ENCODE results near the gene HAND1. TPM values are rescaled to one million over a fixed set of nuclear protein-coding genes. Genes with fewer than 3 reads are reported as not detected.

Gene HAND1
- total RNA-seq, 2 donors from 2014 or later, result not detected

DNA sequence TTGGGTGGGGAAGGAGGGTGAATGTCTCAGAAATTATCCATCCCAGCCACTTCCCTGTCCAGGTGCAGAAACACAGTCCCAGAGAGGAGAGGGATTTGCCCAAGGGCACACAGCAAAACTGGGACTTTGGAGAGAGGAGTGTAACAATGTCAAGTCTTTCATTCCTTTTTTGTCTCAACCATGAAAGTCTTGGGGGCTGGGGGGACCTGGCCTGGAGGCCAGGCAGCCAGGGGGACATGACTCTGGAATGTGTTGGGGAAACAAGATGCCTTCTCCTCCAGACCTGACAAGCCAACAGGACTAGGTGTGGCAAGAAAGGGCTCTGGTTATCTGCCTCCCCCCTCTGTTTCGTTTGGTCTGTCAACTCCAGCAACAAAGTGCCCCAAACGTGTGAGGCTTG is 13.9 kb upstream of the HAND1 start:
- ATAC-seq (replicated peaks), result no peak
- H3K4me3 Mint-ChIP-seq, result no peak overlapping the region
- no peaks in the 10 kb centered on the region for H3K9me3 Mint-ChIP-seq
- no peaks in the 10 kb centered on the region for H3K4me1 Mint-ChIP-seq
- H3K27me3 Mint-ChIP-seq, result peaks cover 49% of the 10 kb centered on the region
- no peak overlapping the region for H3K27ac Mint-ChIP-seq
- H3K36me3 Mint-ChIP-seq (ENCODE audit: low read depth), result no peaks in the 10 kb centered on the region

DNA sequence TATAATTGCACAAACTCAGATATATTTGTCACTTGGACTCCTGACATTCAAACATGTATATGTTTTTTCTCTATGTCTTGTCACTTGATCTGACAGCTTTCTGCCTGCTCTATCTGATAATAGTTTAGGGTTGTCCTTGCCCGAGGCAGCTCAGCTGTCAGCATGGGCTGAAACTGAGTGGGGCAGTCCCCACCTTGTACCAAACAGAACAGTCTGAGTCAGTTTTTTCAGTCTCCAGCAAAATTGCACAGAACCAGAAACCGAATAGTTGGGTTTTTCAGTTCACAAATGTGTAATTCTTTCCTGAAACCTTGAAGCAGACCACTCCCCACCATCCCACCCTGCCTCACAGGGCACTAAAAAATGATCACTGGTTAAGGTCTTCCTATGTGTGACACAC is 9.5 kb upstream of the HAND1 start:
- no peaks in the 10 kb centered on the region for H3K4me1 Mint-ChIP-seq
- H3K27ac Mint-ChIP-seq, result no peak overlapping the region
- no peaks in the 10 kb centered on the region for H3K9me3 Mint-ChIP-seq
- H3K27me3 Mint-ChIP-seq, result peaks cover 66% of the 10 kb centered on the region
- no peak overlapping the region for H3K4me3 Mint-ChIP-seq
- ATAC-seq (replicated peaks), result peak; percentile 99
- no peaks in the 10 kb centered on the region for H3K36me3 Mint-ChIP-seq (ENCODE audit: low read depth)

DNA sequence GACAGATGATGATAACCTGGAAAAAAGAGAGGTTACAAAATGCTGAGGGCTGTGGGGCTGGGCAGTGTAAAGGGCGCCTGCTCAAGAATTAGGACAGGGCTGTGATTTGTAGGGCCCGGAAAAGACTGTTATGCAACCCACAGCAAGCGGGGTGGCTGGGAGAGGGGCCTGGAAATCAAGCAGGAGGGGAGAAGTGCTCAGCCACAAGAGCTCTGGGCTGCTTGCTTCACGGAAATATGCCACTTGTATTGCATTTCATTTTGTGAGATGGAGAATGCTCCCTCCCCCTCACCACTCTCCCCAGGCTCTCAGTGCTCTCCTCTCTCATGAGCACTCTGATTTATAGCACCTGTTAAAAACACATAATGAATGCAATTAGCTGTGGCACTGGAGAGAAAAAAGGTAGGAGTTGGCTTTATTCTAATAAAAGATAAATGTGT is 8.4 kb upstream of the HAND1 start:
- no peaks in the 10 kb centered on the region for H3K4me1 Mint-ChIP-seq
- no peak for ATAC-seq (replicated peaks)
- peaks cover 76% of the 10 kb centered on the region for H3K27me3 Mint-ChIP-seq
- H3K9me3 Mint-ChIP-seq, result no peaks in the 10 kb centered on the region
- H3K36me3 Mint-ChIP-seq (ENCODE audit: low read depth), result no peaks in the 10 kb centered on the region
- no peak overlapping the region for H3K4me3 Mint-ChIP-seq
- no peak overlapping the region for H3K27ac Mint-ChIP-seq

DNA sequence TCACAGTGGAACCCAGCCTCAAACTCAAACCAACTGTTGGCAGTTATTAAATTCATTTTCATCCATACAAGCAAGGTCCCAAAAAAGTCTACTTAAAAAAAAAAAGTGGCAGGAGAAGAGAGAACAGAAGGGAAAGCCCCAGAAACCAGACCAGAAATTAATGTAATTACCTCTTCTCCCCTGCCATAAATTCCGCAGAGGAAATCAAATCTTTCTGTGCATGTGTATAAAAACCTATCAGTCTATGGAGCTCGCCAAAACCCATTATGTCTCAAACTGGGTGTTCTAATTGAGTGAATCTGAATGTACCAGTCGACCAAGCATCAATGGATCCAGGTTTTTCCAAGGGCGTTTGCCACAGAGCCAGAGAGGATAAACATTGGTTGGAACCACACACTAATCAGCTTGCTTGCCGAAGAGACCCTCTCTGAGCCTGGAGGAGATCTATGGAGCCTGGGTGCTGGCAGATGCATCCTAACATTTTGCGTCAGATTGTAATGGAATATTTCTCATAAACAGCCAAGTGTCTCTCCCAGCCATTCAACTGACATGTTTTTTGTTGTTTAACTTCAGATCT is 7.9 kb upstream of the HAND1 start:
- no peak overlapping the region for H3K27ac Mint-ChIP-seq
- H3K4me3 Mint-ChIP-seq, result no peak overlapping the region
- no peak for ATAC-seq (replicated peaks)
- H3K36me3 Mint-ChIP-seq (ENCODE audit: low read depth), result no peaks in the 10 kb centered on the region
- H3K27me3 Mint-ChIP-seq, result peaks cover 82% of the 10 kb centered on the region
- H3K4me1 Mint-ChIP-seq, result no peaks in the 10 kb centered on the region
- no peaks in the 10 kb centered on the region for H3K9me3 Mint-ChIP-seq

DNA sequence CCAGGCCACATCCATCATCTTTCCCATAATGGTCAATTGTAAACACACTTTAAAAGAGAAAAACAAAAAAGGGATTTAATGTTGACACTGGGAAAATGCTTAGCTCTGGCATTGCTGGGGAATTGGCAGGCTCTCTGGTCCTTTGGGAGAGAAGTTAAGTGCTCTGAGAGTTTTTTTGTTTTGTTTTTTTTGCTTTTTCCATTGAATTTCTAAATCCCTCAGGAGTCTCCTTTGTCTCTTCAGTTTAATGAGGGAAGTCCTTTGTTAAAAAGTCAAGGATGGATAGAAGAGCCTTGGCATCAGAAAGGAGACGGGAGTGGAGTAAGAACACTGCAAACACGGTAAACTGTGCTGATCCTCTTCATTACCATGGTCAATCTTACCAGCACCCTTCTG is 7.1 kb upstream of the HAND1 start:
- peaks cover 85% of the 10 kb centered on the region for H3K27me3 Mint-ChIP-seq
- H3K27ac Mint-ChIP-seq, result no peak overlapping the region
- no peak for ATAC-seq (replicated peaks)
- no peaks in the 10 kb centered on the region for H3K4me1 Mint-ChIP-seq
- H3K4me3 Mint-ChIP-seq, result no peak overlapping the region
- no peaks in the 10 kb centered on the region for H3K9me3 Mint-ChIP-seq
- H3K36me3 Mint-ChIP-seq (ENCODE audit: low read depth), result no peaks in the 10 kb centered on the region

DNA sequence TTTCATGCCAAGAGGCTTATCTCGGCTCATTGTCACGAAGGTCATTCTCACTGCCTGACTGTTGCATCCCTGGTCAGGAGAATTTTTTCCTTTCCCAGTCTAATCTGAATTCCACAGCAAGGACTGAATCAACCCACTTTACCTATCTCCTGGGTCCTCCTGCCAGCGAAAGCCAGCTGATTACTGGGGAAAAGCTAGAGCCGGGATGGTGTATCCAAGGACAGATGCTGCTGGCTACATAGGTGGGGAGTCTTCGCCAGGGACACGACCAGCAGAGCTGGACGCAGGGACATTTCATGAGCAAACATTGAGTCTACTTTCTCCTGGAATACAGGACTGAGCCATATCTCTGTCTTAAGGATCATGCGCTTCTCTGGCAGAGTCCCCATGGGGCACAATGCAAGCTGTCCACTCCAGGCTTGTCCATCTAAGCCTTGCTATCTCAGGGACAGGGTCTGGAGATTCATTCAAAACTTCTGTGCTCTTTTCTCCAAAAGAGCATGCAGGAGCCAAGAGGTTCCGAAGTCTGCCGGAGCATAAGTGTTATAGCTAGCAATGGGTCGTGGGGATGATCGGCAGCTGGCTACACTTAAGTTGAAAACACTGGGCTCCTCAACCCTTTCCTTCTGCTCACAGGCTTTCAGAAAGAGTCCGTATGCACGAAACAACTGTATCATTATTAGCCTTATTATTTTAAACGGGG is 6.5 kb upstream of the HAND1 start:
- H3K9me3 Mint-ChIP-seq, result no peaks in the 10 kb centered on the region
- no peak overlapping the region for H3K4me3 Mint-ChIP-seq

DNA sequence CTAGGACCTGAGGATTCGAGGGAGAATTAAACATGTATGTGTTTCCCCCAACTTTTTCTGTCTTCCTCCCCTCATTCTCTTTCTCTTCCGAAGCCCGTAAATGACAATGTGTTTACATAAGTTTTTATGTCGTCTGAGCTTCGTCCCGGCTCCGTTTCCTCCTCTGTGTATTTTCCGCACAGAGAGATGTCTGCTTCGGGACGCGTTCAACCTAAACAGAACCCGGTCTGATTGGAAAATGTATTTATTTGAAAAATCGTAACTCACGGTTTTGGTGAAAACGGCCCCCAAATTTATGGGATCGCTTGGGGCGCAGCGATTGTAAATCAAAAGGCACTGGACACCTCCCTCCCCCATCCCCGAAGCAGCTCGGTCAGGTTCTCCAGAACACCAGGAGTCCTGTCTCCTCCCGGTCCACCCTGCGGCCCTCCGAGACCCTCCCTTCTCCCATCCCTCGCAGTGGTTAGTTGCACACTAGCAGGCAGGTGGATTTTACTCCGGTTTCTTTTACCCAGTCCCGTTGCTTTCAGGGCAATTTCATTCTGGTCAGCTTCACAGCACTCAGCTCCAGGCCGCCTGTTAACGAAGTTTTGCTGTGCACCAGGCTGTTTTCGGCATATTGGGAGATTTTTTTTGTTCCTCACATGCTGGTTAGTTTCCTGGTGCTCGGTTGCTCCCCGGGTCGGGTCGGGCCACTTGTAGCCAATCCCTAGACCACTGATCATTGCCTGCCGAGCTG is 5.8 kb upstream of the HAND1 start:
- peaks cover 6% of the 10 kb centered on the region for H3K4me1 Mint-ChIP-seq
- peaks cover 84% of the 10 kb centered on the region for H3K27me3 Mint-ChIP-seq
- no peaks in the 10 kb centered on the region for H3K9me3 Mint-ChIP-seq
- H3K27ac Mint-ChIP-seq, result no peak overlapping the region
- H3K36me3 Mint-ChIP-seq (ENCODE audit: low read depth), result no peaks in the 10 kb centered on the region
- no peak for ATAC-seq (replicated peaks)
- no peak overlapping the region for H3K4me3 Mint-ChIP-seq

More for the DNA sequence above, 6.5 kb upstream of the HAND1 start:
- Mint-ChIP-seq H3K4me1 (peaks cover 3% of the 10 kb centered on the region), H3K36me3 (ENCODE audit: low read depth) (no peaks in the 10 kb centered on the region), H3K27me3 (peaks cover 85% of the 10 kb centered on the region), H3K27ac (no peak overlapping the region)
- no peak for ATAC-seq (replicated peaks)

DNA sequence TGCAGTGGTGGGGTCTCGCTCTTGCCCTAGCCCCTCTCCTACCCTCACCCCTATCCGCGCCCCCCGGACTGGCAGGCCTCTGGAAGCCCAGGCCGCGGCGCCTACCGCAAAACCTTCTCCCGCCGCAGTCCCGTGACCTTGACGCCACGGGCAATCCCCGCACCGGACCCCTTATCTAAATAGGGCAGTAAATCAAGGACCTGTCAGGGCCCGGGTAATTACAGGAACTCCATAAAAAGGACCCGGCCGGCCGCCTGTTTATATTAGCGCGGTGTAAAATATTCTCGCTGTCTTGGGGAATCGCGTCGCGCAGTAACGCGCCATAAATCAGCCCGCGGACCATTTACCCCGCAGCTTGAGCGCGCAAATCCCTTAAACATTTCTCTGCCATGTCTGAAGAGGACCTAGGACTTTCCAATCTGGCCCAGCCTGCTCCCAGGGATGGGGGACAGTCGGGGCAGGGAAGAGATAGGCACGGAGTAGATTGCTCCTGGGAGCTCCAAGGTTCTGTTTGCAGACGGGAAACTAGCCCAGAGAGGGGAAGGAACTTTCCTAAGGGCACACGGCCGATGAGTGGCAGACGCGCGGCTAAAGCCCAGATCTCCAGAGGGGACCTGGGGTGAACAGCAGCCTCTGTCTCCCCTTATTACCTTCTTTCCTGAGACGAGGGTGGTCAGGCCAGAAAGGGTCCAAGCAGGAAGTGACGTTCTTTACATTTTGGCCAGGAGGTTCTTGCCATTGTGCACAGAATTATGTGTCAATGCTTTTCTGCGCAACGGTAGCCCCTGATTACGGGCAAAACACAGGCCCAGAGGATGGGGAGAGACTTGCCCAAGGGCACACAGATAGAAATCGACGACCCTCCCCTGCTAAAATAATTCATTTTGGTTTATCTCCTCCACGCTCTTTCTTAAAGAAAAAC is 4.8 kb upstream of the HAND1 start:
- Mint-ChIP-seq H3K4me3 (no peak overlapping the region), H3K27ac (no peak overlapping the region), H3K4me1 (peaks cover 6% of the 10 kb centered on the region), H3K9me3 (no peaks in the 10 kb centered on the region), H3K36me3 (ENCODE audit: low read depth) (no peaks in the 10 kb centered on the region), H3K27me3 (peaks cover 82% of the 10 kb centered on the region)
- no peak for ATAC-seq (replicated peaks)

DNA sequence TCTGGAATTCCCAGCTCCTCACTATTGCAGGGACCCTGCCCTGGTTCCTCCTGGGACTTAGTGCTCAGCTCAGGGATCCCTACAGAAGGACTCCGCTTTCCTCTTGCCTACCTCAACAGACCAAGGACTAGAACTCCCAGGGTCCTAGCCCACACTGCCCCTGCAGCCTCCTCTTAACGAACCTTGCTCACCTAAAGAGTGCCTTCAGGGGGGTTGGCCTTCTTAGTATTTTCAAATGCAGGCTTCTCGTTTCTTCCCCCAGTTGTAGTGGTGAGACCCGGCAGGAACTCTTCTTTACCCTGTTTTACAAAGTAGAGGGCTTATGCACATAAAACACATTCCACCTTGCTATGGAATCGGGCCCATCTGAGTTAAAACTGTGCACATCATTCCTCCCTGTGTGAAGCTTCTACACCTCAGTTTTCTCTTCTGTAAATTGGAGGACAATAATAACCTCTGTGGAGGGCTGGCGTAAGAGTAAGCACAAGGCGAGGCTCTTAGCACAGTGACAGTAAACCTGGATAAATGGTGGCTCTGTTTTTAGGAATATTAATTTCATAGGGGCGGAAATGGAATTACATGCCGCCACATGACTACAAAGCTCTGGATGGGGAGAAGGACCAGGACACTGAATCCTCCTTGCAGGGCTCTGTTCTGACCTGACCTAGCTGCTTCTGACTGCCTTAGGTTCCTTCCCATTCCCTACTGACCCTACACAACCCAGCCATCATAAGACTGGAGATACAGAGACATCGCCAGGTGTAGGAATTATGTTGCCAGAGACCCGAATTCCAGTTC is 3.8 kb upstream of the HAND1 start:
- H3K4me3 Mint-ChIP-seq, result no peak overlapping the region
- peaks cover 12% of the 10 kb centered on the region for H3K4me1 Mint-ChIP-seq
- ATAC-seq (replicated peaks), result no peak
- no peaks in the 10 kb centered on the region for H3K36me3 Mint-ChIP-seq (ENCODE audit: low read depth)
- H3K27me3 Mint-ChIP-seq, result peaks cover 80% of the 10 kb centered on the region
- H3K9me3 Mint-ChIP-seq, result no peaks in the 10 kb centered on the region
- H3K27ac Mint-ChIP-seq, result no peak overlapping the region

DNA sequence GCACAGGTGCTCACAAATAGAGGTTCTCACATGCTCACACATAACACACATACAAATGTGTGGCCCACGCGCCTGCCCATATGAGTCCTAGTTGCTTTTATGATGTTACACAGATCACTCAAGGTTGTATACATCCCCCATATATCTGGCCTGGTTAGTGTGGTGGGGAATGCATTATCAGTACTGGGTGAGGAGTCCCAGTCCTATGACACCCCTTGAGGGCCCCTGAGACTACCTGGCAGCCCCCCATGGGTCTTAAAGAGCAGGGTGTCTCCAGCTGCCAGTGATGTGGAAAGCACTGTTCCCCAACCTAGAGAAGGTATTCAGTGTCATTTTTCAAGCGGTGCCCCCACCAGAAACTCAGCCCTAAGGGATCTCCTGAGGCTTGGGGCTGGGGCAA is 2.8 kb upstream of the HAND1 start:
- Mint-ChIP-seq H3K4me1 (peaks cover 12% of the 10 kb centered on the region), H3K4me3 (no peak overlapping the region), H3K27ac (no peak overlapping the region), H3K9me3 (no peaks in the 10 kb centered on the region), H3K27me3 (peaks cover 77% of the 10 kb centered on the region), H3K36me3 (ENCODE audit: low read depth) (no peaks in the 10 kb centered on the region)
- no peak for ATAC-seq (replicated peaks)

DNA sequence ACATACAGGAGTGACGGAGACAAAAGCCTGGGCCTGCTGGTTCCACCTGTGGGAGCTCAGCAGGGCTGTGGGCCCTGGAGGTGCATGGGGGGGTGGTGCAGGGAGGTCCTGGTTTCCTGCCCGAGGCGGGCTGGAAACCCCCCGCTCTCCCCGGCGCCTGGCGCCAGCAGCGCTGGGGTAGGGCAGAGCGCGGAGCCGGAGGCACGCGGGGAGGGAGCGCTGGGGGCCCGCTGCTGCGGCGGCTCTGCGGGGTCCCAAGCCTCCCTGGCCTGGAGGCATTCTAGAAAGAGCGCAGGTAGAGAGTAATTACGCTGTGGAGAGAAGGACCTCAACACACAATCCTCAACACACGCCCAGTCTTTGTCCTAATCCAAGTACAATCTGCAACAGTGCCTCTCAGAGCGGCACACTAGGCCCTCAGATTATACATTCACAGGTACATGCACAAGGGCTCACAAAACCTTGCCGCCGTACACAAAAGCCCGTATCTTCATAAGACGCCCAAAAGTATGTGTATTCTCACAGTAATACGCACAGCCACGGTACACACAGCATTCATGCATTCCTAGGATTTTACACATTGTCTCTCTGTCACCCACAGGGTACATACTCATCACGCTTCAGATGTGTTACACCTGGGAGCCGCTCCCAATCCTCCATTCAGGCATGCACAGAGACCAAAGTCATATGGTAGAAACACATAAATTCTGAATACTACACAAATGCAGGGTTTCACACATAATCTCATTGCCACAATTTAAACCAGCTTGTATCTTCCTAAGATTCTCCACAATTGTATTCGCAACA is 2.1 kb upstream of the HAND1 start:
- Mint-ChIP-seq H3K36me3 (ENCODE audit: low read depth) (peaks cover 1% of the 10 kb centered on the region), H3K4me1 (peaks cover 14% of the 10 kb centered on the region), H3K9me3 (no peaks in the 10 kb centered on the region), H3K27me3 (peaks cover 77% of the 10 kb centered on the region), H3K27ac (no peak overlapping the region), H3K4me3 (no peak overlapping the region)
- no peak for ATAC-seq (replicated peaks)

DNA sequence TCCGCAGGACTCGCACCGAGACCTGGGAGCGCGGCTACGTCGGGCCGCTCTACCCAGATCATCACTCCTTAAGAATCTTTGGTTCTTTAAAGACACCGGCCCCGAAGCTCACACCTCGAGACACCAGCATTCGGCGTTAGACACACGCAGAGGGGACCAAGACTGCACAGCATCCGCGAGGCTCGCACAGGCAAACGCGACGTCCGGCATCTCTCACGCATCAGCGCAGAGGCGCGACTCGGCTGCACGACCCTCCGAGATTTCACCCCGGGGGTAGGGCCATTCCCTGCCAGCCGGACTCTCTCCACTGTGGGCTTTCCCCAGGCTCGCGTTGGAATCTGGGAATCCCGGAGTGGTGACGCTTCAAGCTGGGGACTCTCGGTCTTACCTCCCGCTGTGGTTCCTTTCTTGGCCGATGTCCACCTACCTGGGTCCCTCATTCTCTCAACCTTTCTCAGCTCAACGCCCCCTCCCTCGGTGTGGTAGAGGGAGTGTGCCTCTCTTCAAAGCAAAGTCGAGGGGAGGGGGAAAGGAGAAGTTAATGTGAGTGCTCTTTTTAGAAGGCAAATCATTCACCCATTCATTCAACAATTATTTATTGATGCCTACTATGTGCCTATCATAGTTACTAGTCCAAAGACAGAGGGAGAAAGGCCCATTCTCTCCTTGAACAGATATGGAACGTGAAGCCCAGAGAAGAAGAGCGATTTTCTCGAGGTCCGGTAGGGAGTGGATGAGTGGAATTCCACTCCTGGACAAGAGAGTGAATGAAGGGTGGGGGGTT is 1.3 kb upstream of the HAND1 start:
- H3K27ac Mint-ChIP-seq, result no peak overlapping the region
- peak overlapping the region; percentile 55 for H3K4me3 Mint-ChIP-seq
- H3K27me3 Mint-ChIP-seq, result peaks cover 77% of the 10 kb centered on the region
- no peak for ATAC-seq (replicated peaks)
- no peaks in the 10 kb centered on the region for H3K9me3 Mint-ChIP-seq
- peaks cover 6% of the 10 kb centered on the region for H3K36me3 Mint-ChIP-seq (ENCODE audit: low read depth)
- peaks cover 19% of the 10 kb centered on the region for H3K4me1 Mint-ChIP-seq
